Hippocampal formation (tissue), 2 donors: Measurements from ENCODE around the gene CHST4.
"Not testable (repeated sequence)": the region's sequence is repeated elsewhere in the genome, so short reads cannot be mapped to it uniquely, and the experiment has no call there.

ENCODE experiments used
- DNase-seq, 2 donors: peaks; one replicate each; lab custom pipeline; 2025; lab: John Stamatoyannopoulos, UW

The CHST4 gene

DNA sequence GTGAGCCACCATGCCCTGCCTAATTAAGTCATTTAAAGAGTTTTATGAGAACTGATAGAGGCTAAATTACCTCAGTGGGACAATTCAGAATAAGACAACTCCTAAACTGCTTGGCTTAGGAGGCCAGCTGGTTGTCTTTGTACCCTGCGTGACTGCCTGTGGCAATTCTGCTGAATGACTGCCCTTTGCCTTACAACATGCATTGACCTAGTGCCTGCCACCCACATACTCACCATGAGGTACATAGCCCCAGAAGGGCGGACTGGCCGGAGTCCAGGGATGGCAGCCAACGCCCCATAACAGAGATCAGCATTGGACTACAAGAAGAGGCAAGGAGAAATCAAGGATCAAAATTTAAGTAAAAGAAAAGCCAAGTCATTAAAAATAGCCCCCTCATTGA, 43.4 kb downstream of the CHST4 start:
- no peak for DNase-seq

DNA sequence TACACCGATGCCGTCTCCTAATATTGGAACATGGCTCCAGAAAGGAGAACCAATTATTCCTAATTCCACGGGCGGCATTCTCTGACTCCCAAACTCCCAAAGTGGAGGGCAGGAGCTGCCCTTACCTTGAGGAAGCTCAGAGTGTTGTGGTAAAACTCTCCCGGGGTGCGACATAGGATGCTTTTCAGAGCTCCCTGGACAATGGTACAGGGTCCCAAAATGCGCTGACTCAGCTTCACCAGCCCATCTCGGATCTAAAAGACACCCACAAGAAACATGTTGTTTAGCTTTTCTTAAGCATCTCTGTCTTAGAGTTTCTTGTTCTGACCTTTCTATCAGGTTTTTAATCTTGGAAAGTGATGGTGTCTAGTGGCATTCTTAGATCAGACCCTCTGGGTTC, 43.9 kb downstream of the CHST4 start:
- DNase-seq, result no peak

DNA sequence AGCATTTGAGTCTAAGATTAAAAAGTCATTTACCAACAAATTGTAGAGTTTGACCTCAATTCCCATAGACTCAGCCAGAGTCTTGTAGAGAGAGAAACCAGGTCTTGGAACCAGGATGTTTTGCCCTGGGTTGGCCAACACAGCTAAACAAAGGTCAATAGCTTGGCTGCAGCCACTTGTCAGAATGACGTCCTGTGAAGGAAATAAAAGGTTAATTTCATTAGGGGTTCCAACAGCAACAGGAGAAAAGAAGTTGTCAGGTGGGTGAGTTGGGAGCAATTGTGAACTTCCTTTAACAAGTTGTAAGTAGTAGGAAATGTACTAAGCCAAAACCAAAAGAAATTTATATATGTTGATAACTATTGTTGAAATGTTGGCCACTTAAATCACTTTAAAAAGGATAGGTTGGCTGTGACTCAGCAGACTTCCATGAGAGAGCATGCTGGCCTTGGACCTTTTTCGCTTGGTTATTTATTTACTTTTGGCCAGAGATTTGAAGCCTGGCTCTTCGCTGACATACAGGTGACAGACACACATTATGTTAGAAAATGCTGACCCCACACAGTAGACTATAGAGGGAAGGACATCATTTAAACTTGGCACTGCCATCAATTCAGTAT, 46.4 kb downstream of the CHST4 start:
- no peak for DNase-seq

DNA sequence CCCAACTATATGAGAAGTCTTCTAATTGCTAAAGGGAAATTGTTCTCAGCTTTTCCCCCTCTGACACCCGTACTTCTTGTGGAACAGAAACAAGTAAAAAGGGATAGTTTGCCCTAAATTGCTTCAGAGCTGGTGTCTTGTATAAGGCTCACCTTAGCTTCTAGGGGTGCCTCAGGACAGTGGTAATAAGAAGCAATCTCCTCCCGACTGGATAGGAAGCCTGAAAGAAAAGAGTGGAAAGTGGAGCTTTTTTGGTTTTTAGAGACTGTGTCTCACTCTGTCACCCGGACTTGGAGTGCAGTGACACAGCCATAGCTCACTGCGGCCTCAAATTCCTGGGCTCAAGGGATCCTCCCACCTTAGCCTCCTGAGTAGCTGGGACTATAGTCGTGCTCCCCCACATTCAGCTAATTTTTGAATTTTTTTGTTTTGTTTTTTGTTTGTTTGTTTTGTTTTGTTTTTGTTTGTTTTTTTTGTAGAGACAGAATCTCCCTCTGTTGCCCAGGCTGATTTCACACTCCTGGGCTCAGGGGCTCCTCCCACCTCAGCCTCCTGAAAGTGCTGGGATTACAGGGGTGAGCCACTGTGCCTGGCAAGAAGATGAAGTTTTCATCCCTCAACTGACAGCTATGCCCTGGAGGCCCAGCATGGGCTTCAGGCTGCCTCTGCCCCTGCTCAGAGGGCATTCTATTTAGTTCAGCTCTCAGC, 47.3 kb downstream of the CHST4 start:
- DNase-seq, result no peak

DNA sequence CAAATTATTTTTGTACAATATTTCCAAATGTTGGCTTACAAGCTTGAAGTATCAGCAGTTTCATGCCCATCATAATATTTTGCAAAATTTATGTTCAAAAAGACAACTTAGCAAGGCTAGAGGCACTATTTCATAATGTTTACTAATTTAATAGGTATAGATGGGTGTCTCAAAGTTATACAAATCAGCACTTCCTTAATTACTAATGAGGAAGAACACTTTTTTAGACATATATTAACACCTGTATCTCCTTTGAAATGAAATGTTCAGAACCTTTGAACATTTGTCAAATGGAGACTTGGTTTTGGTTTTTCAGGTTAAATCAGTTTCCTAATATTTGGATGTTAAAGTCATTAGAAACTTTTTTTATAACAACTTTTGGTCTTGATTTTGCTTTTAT, 48.5 kb downstream of the CHST4 start:
- no peak for DNase-seq

DNA sequence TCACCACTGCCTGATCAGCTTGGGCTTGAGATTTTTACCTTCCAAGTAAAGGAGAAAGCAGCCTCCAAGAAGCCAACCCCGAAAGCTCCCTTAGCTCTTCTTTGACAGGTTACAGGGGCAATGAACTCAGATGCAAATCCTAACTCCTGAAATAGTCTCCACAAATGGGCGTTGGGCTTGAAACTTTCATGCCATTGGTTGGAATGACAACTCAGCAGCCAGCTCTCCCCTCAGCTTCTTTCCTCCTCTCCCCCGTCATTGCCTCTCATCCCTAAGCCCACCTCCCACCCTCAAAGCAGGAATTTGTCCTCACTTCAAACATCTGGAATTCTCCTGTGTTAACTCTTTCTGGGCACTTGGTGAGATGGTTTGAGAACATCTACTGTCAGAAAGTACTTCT, 50.7 kb downstream of the CHST4 start, which contains the start of gene TAT:
Gene TAT, minus strand, starts transcription at position 122 of the 400 bp plus-strand sequence. CDS start 677 bp downstream, outside the sequence.
- no peak for DNase-seq

DNA sequence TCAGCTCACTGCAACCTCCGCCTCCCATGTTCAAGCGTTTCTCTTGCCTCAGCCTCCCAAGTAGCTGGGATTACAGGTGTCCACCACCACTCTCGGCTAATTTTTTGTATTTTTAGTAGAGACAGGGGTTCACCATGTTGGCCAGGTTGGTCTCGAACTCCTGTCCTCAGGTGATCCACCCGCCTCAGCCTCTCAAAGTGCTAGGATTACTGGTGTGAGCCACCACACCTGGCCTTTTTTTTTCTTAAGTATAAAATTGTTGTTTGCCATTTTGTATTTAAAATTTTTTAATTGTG, 56.3 kb downstream of the CHST4 start:
- not testable (repeated sequence) for DNase-seq

DNA sequence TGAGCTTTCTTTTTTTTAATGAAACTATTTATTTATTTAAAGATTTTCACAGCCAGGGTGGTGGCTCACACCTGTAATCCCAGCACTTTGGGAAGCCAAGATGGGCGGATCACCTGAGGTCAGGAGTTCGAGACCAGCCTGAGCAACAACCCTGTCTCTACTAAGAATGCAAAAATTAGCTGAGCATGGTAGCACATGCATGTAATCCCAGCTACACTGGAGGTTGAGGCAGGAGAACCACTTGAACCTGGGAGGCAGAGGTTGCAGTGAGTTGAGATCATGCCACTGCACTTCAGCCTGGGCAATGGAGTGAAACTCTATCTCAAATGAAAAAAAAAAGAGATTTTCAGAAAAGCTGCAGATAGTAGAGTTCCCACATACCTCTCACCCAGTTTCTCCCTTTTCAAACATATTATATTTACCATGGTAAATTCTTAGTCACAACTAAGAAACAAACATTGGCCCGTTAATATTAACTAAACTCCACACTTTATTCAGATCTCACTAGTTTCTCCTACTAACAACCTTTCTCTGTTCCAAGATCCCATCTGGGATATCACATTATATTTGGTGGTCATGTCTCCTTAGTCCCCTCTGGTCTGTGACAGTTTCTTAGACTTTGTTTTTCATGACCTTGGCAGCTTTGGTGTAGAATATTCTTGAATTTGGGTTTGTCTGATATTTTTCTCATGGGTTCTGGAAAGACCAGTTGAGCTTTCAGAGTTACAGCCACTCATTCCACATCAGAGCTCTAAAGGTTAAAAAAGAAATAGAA, 58.5 kb downstream of the CHST4 start:
- DNase-seq, result no peak

DNA sequence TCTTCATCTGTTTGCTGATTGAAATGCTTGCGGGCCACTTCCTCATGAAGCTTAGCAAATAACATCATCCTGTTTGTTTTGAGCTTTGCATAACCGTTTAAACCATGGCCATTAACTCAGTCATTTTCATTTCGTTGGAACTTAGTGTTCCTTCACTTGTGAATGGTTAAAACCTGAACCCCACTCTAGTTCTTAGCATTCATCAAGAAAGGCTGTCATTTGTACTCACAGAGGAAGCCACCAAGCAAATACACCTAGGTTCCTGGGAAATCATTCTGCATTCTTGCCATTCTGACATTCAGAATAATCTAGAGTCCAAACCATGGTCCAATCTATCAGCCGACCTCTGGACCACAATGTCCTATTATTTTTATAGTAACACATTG, 59.1 kb downstream of the CHST4 start:
- DNase-seq, result no peak
